ENCODE results near the gene VPS37C.

The VPS37C gene

GRCh38 chr11:61092908-61093763 lies 68.1 kb downstream of the VPS37C start:
- no peak for DNase-seq (ENCODE audit: low read depth)

GRCh38 chr11:61092280-61092766 lies 68.9 kb downstream of the VPS37C start:
- no peak for DNase-seq (ENCODE audit: low read depth)

GRCh38 chr11:61091373-61092279 lies 69.6 kb downstream of the VPS37C start:
- no peak for DNase-seq (ENCODE audit: low read depth)

- no peak for DNase-seq (ENCODE audit: low read depth)
These were observed 70.2 kb downstream of the VPS37C start for GRCh38 chr11:61090982-61091372.

GRCh38 chr11:61090521-61090920 lies 70.7 kb downstream of the VPS37C start:
- no peak for DNase-seq (ENCODE audit: low read depth)

GRCh38 chr11:61089806-61090491 lies 71.3 kb downstream of the VPS37C start:
- DNase-seq (ENCODE audit: low read depth) = no peak

- DNase-seq (ENCODE audit: low read depth) = no peak
These were observed 73.7 kb downstream of the VPS37C start for GRCh38 chr11:61087426-61088119.

GRCh38 chr11:61083601-61084147 lies 77.6 kb downstream of the VPS37C start:
- no peak for DNase-seq (ENCODE audit: low read depth)

GRCh38 chr11:61082931-61083531 lies 78.2 kb downstream of the VPS37C start:
- no peak for DNase-seq (ENCODE audit: low read depth)

GRCh38 chr11:61082062-61082870 lies 79.0 kb downstream of the VPS37C start:
- DNase-seq (ENCODE audit: low read depth) = no peak

GRCh38 chr11:61080986-61081590 lies 80.1 kb downstream of the VPS37C start:
- no peak for DNase-seq (ENCODE audit: low read depth)

- DNase-seq (ENCODE audit: low read depth) = no peak
These were observed 80.7 kb downstream of the VPS37C start for GRCh38 chr11:61080526-61080925.

All from fibroblast of the conjunctiva (primary cell).